ENCODE data around the gene TMEM178B.

Gene TMEM178B

GRCh38 chr7:141122736-141123135 lies 48.9 kb downstream of the TMEM178B start:
- Histone ChIP-seq H3K4me3 (ENCODE audit: low read depth in 1 of 2, low read length in 1 of 2) (no peak overlapping the region), H3K36me3 (no peaks in the 10 kb centered on the region), H3K4me1 (ENCODE audit: control insufficient read depth in 1 of 2, insufficient read depth in 1 of 2, low read depth in 1 of 2, low read length in 1 of 2) (no peaks in the 10 kb centered on the region), H3K9me3 (no peaks in the 10 kb centered on the region), H3K27me3 (no peaks in the 10 kb centered on the region), H3K27ac (no peak overlapping the region)
- TF ChIP-seq CTCF (IDR thresholded peaks at IDR 0.05): no peak

- Histone ChIP-seq H3K4me3 (ENCODE audit: low read depth in 1 of 2, low read length in 1 of 2) (no peak overlapping the region), H3K36me3 (no peaks in the 10 kb centered on the region), H3K4me1 (ENCODE audit: control insufficient read depth in 1 of 2, insufficient read depth in 1 of 2, low read depth in 1 of 2, low read length in 1 of 2) (no peaks in the 10 kb centered on the region), H3K27ac (no peak overlapping the region), H3K27me3 (no peaks in the 10 kb centered on the region), H3K9me3 (no peaks in the 10 kb centered on the region)
- TF ChIP-seq CTCF (IDR thresholded peaks at IDR 0.05): no peak
Observed at GRCh38 chr7:141123522-141123921, 49.7 kb downstream of the TMEM178B start.

GRCh38 chr7:141126107-141126506 lies 52.2 kb downstream of the TMEM178B start:
- Histone ChIP-seq H3K4me1 (ENCODE audit: control insufficient read depth in 1 of 2, insufficient read depth in 1 of 2, low read depth in 1 of 2, low read length in 1 of 2) (no peaks in the 10 kb centered on the region), H3K27me3 (no peaks in the 10 kb centered on the region), H3K9me3 (no peaks in the 10 kb centered on the region), H3K4me3 (ENCODE audit: low read depth in 1 of 2, low read length in 1 of 2) (no peak overlapping the region), H3K27ac (no peak overlapping the region), H3K36me3 (no peaks in the 10 kb centered on the region)
- TF ChIP-seq CTCF (IDR thresholded peaks at IDR 0.05): no peak

GRCh38 chr7:141128506-141128905 lies 54.6 kb downstream of the TMEM178B start:
- no peak overlapping the region for H3K4me3 ChIP-seq (ENCODE audit: low read depth in 1 of 2, low read length in 1 of 2)
- no peak overlapping the region for H3K27ac ChIP-seq
- no peaks in the 10 kb centered on the region for H3K9me3 ChIP-seq
- H3K36me3 ChIP-seq: no peaks in the 10 kb centered on the region
- no peak for TF ChIP-seq CTCF (IDR thresholded peaks at IDR 0.05)
- no peaks in the 10 kb centered on the region for H3K4me1 ChIP-seq (ENCODE audit: control insufficient read depth in 1 of 2, insufficient read depth in 1 of 2, low read depth in 1 of 2, low read length in 1 of 2)
- H3K27me3 ChIP-seq: no peaks in the 10 kb centered on the region

- Histone ChIP-seq H3K9me3 (no peaks in the 10 kb centered on the region), H3K36me3 (no peaks in the 10 kb centered on the region), H3K27me3 (no peaks in the 10 kb centered on the region), H3K4me1 (ENCODE audit: control insufficient read depth in 1 of 2, insufficient read depth in 1 of 2, low read depth in 1 of 2, low read length in 1 of 2) (no peaks in the 10 kb centered on the region), H3K4me3 (ENCODE audit: low read depth in 1 of 2, low read length in 1 of 2) (no peak overlapping the region), H3K27ac (no peak overlapping the region)
- TF ChIP-seq CTCF (IDR thresholded peaks at IDR 0.05): no peak
Observed at GRCh38 chr7:141128931-141129330, 55.1 kb downstream of the TMEM178B start.

GRCh38 chr7:141132671-141133070 lies 58.8 kb downstream of the TMEM178B start:
- H3K4me3 ChIP-seq (ENCODE audit: low read depth in 1 of 2, low read length in 1 of 2): no peak overlapping the region
- H3K36me3 ChIP-seq: no peaks in the 10 kb centered on the region
- no peak overlapping the region for H3K27ac ChIP-seq
- no peaks in the 10 kb centered on the region for H3K9me3 ChIP-seq
- no peak for TF ChIP-seq CTCF (IDR thresholded peaks at IDR 0.05)
- H3K4me1 ChIP-seq (ENCODE audit: control insufficient read depth in 1 of 2, insufficient read depth in 1 of 2, low read depth in 1 of 2, low read length in 1 of 2): no peaks in the 10 kb centered on the region
- H3K27me3 ChIP-seq: no peaks in the 10 kb centered on the region

All from neutrophil (primary cell).